ENCODE measurements around the gene YIPF4.
A peak's percentile ranks its signal among the peaks of the same experiment; 100 is the strongest.
"Not testable (repeated sequence)": the region's sequence is repeated elsewhere in the genome, so short reads cannot be mapped to it uniquely, and the experiment has no call there.

YIPF4 gene

GRCh38 chr2:32290000-32290339, 12.3 kb downstream of the YIPF4 start:
- no peak for DNase-seq

GRCh38 chr2:32291746-32292145, 14.0 kb downstream of the YIPF4 start:
- DNase-seq: no peak

- not testable (repeated sequence) for DNase-seq
These were observed 15.8 kb downstream of the YIPF4 start for GRCh38 chr2:32293493-32293892.

- DNase-seq: not testable (repeated sequence)
These were observed 16.4 kb downstream of the YIPF4 start for GRCh38 chr2:32293966-32294562.

GRCh38 chr2:32310577-32310976, 32.9 kb downstream of the YIPF4 start:
- no peak for DNase-seq

GRCh38 chr2:32314886-32315285, 37.2 kb downstream of the YIPF4 start:
- no peak for DNase-seq

- DNase-seq: not testable (repeated sequence)
These were observed 51.0 kb downstream of the YIPF4 start for GRCh38 chr2:32328679-32329078.

- not testable (repeated sequence) for DNase-seq
These were observed 51.7 kb downstream of the YIPF4 start for GRCh38 chr2:32329180-32329980.

GRCh38 chr2:32330136-32330535, 52.4 kb downstream of the YIPF4 start:
- DNase-seq: no peak

- DNase-seq: no peak
These were observed 65.1 kb downstream of the YIPF4 start for GRCh38 chr2:32342801-32343200.

- not testable (repeated sequence) for DNase-seq
These were observed 73.1 kb downstream of the YIPF4 start for GRCh38 chr2:32350797-32351196.

- no peak for DNase-seq
These were observed 78.4 kb downstream of the YIPF4 start for GRCh38 chr2:32355976-32356680.

- DNase-seq: peak; percentile 97
These were observed 79.1 kb downstream of the YIPF4 start, which contains the start of gene BIRC6 for GRCh38 chr2:32356681-32357317. Gene BIRC6 (plus strand): TSS chr2:32357023. CDS start chr2:32357162, 139 bp downstream.

GRCh38 chr2:32357318-32358110, 79.8 kb downstream of the YIPF4 start:
- DNase-seq: peak; percentile 77

- DNase-seq: no peak
These were observed 80.4 kb downstream of the YIPF4 start for GRCh38 chr2:32358111-32358482.

GRCh38 chr2:32360416-32360815, 82.7 kb downstream of the YIPF4 start:
- no peak for DNase-seq

GRCh38 chr2:32362997-32363396, 85.3 kb downstream of the YIPF4 start:
- DNase-seq: not testable (repeated sequence)

GRCh38 chr2:32363597-32363996, 85.9 kb downstream of the YIPF4 start:
- no peak for DNase-seq

GRCh38 chr2:32364290-32364689, 86.6 kb downstream of the YIPF4 start:
- DNase-seq: not testable (repeated sequence)

- not testable (repeated sequence) for DNase-seq
These were observed 88.0 kb downstream of the YIPF4 start for GRCh38 chr2:32365679-32366078.

All from activated effector memory CD4-positive, alpha-beta T cell treated with anti-CD3 and anti-CD28 coated beads, Interleukin-2, amount 50 U/mL, for 16 hours (primary cell).